Nephron progenitor cell (in vitro differentiated cells): ENCODE measurements around the gene PRDX1.
"Not testable (repeated sequence)": the region's sequence is repeated elsewhere in the genome, so short reads cannot be mapped to it uniquely, and the experiment has no call there.

Experiments used
- DNase-seq: peaks from one replicate; pipeline ENCODE4 v3.0.0; 2021
- H3K27ac Mint-ChIP-seq: 2 replicates; pipeline ENCODE4 v1.8.0; 2021; ENCODE audit warnings: mild to moderate bottlenecking, moderate library complexity, mixed read lengths
- H3K27me3 Mint-ChIP-seq: 2 replicates; pipeline ENCODE4 v1.8.0; 2021; ENCODE audit warnings: mild to moderate bottlenecking, low read depth, mixed read lengths; ENCODE audit not compliant: poor library complexity
- H3K36me3 Mint-ChIP-seq: 2 replicates; pipeline ENCODE4 v1.8.0; 2021; ENCODE audit warnings: low read depth, mixed read lengths
- H3K4me1 Mint-ChIP-seq: 2 replicates; pipeline ENCODE4 v1.8.0; 2021; ENCODE audit warnings: mixed read lengths
- H3K4me3 Mint-ChIP-seq: 2 replicates; pipeline ENCODE4 v1.8.0; 2021; ENCODE audit warnings: mild to moderate bottlenecking, moderate library complexity, mixed read lengths
- H3K9me3 Mint-ChIP-seq: 2 replicates; pipeline ENCODE4 v1.8.0; 2021; ENCODE audit warnings: mild to moderate bottlenecking, moderate library complexity, mixed read lengths
- CTCF ChIP-seq: fragments of 200-600 bp; sonication (generic); IDR thresholded peaks from 2 replicates; pipeline ENCODE4 v1.5.0; 2021; ENCODE audit warnings: antibody characterized with exemption

The PRDX1 gene

GRCh38 chr1:45490626-45491486, 30.8 kb downstream of the PRDX1 start, which contains the start of gene TESK2:
Gene TESK2 (minus strand): TSS chr1:45491163. CDS start chr1:45457785, 33,378 bp downstream.
- H3K36me3 Mint-ChIP-seq = no peaks in the 10 kb centered on the region
- H3K4me3 Mint-ChIP-seq = no peak within 1 kb of the TSS
- H3K9me3 Mint-ChIP-seq = no peaks in the 10 kb centered on the region
- DNase-seq = peak; percentile 97
- TF ChIP-seq CTCF = no peak
- H3K27ac Mint-ChIP-seq = no peak within 1 kb of the TSS
- H3K4me1 Mint-ChIP-seq = peaks cover 7% of the 10 kb centered on the region
- H3K27me3 Mint-ChIP-seq = peaks cover 3% of the 10 kb centered on the region

GRCh38 chr1:45490121-45490625, 31.5 kb downstream of the PRDX1 start:
- H3K27ac Mint-ChIP-seq = no peak overlapping the region
- no peak for DNase-seq

GRCh38 chr1:45489379-45489778, 32.3 kb downstream of the PRDX1 start:
- not testable (repeated sequence) for H3K27ac Mint-ChIP-seq, H3K4me3 Mint-ChIP-seq, H3K36me3 Mint-ChIP-seq, DNase-seq, H3K4me1 Mint-ChIP-seq, H3K27me3 Mint-ChIP-seq, H3K9me3 Mint-ChIP-seq

More at GRCh38 chr1:45490121-45490625, 31.5 kb downstream of the PRDX1 start:
- no peak overlapping the region for H3K4me3 Mint-ChIP-seq
- peaks cover 7% of the 10 kb centered on the region for H3K4me1 Mint-ChIP-seq
- H3K36me3 Mint-ChIP-seq = no peaks in the 10 kb centered on the region
- TF ChIP-seq CTCF = no peak
- no peaks in the 10 kb centered on the region for H3K9me3 Mint-ChIP-seq
- peaks cover under 1% of the 10 kb centered on the region for H3K27me3 Mint-ChIP-seq

GRCh38 chr1:45488666-45489377, 32.9 kb downstream of the PRDX1 start:
- no peak for TF ChIP-seq CTCF
- Mint-ChIP-seq H3K9me3 (no peaks in the 10 kb centered on the region), H3K27me3 (peaks cover 2% of the 10 kb centered on the region), H3K4me3 (no peak overlapping the region), H3K4me1 (peaks cover 7% of the 10 kb centered on the region), H3K27ac (no peak overlapping the region), H3K36me3 (no peaks in the 10 kb centered on the region)
- no peak for DNase-seq

GRCh38 chr1:45485949-45486348, 35.7 kb downstream of the PRDX1 start:
- Mint-ChIP-seq H3K27me3 (peaks cover 2% of the 10 kb centered on the region), H3K27ac (no peak overlapping the region), H3K4me1 (peaks cover 7% of the 10 kb centered on the region), H3K9me3 (no peaks in the 10 kb centered on the region), H3K4me3 (no peak overlapping the region), H3K36me3 (no peaks in the 10 kb centered on the region)
- no peak for DNase-seq
- TF ChIP-seq CTCF = no peak

- Mint-ChIP-seq H3K9me3 (no peaks in the 10 kb centered on the region), H3K4me3 (no peak overlapping the region), H3K36me3 (no peaks in the 10 kb centered on the region), H3K27me3 (peaks cover 13% of the 10 kb centered on the region), H3K4me1 (no peaks in the 10 kb centered on the region), H3K27ac (peak overlapping the region; percentile 8)
- TF ChIP-seq CTCF = no peak
- DNase-seq = no peak
These were observed 42.5 kb downstream of the PRDX1 start for GRCh38 chr1:45479039-45479748.
